ENCODE results near the gene UCHL1.

DNA sequence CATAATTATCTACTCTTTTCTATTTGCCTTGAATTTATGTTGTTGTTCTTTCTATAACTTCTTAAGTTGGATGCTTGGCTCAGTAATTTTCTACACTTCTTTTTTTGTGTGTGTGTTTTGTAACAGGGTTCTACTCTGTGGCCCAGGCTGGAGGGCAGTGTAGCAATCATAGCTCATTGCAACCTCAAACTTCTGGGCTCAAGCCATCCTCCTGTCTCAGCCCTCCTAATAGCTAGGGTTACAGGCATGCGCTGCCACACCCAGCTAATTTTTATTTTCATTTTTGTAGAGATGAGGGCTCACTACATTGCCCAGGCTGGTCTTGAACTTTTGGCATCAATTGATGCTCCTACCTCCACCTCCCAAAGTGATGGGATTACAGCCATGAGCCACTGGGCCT is 20.7 kb upstream of the UCHL1 start:
- TF ChIP-seq, protein P1, sequence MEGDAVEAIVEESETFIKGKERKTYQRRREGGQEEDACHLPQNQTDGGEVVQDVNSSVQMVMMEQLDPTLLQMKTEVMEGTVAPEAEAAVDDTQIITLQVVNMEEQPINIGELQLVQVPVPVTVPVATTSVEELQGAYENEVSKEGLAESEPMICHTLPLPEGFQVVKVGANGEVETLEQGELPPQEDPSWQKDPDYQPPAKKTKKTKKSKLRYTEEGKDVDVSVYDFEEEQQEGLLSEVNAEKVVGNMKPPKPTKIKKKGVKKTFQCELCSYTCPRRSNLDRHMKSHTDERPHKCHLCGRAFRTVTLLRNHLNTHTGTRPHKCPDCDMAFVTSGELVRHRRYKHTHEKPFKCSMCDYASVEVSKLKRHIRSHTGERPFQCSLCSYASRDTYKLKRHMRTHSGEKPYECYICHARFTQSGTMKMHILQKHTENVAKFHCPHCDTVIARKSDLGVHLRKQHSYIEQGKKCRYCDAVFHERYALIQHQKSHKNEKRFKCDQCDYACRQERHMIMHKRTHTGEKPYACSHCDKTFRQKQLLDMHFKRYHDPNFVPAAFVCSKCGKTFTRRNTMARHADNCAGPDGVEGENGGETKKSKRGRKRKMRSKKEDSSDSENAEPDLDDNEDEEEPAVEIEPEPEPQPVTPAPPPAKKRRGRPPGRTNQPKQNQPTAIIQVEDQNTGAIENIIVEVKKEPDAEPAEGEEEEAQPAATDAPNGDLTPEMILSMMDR (IDR thresholded peaks at IDR 0.05; ENCODE audit: low read length) = no peak
- no peak for TF ChIP-seq EZH2 (IDR thresholded peaks at IDR 0.05; ENCODE audit: borderline replicate concordance, low read length)
